ENCODE results near the gene ZNF24.

ZNF24 gene

GRCh38 chr18:35343488-35343935, 708 bp downstream of the ZNF24 start:
- TF ChIP-seq CTCF (IDR thresholded peaks at IDR 0.05; ENCODE audit: low read depth, low read length) = no peak
- peak overlapping the region; percentile 95 for H3K4me3 ChIP-seq (ENCODE audit: low read depth, low read length)

- no peak overlapping the region for H3K4me3 ChIP-seq (ENCODE audit: low read depth, low read length)
- TF ChIP-seq CTCF (IDR thresholded peaks at IDR 0.05; ENCODE audit: low read depth, low read length) = no peak
Observed at GRCh38 chr18:35337286-35337685, 6.9 kb downstream of the ZNF24 start.

GRCh38 chr18:35335866-35336265, 8.4 kb downstream of the ZNF24 start:
- no peak for TF ChIP-seq CTCF (IDR thresholded peaks at IDR 0.05; ENCODE audit: low read depth, low read length)
- no peak overlapping the region for H3K4me3 ChIP-seq (ENCODE audit: low read depth, low read length)

- no peak overlapping the region for H3K4me3 ChIP-seq (ENCODE audit: low read depth, low read length)
- no peak for TF ChIP-seq CTCF (IDR thresholded peaks at IDR 0.05; ENCODE audit: low read depth, low read length)
Observed at GRCh38 chr18:35334821-35335220, 9.4 kb downstream of the ZNF24 start.

GRCh38 chr18:35334212-35334611, 10.0 kb downstream of the ZNF24 start:
- no peak overlapping the region for H3K4me3 ChIP-seq (ENCODE audit: low read depth, low read length)
- TF ChIP-seq CTCF (IDR thresholded peaks at IDR 0.05; ENCODE audit: low read depth, low read length) = no peak

GRCh38 chr18:35331367-35332087, 12.7 kb downstream of the ZNF24 start:
- TF ChIP-seq CTCF (IDR thresholded peaks at IDR 0.05; ENCODE audit: low read depth, low read length) = no peak
- H3K4me3 ChIP-seq (ENCODE audit: low read depth, low read length) = no peak overlapping the region

GRCh38 chr18:35328868-35329267, 15.4 kb downstream of the ZNF24 start:
- H3K4me3 ChIP-seq (ENCODE audit: low read depth, low read length) = no peak overlapping the region
- no peak for TF ChIP-seq CTCF (IDR thresholded peaks at IDR 0.05; ENCODE audit: low read depth, low read length)

Measured in WI38 (cell line).